Panc1 (cell line): ENCODE results near the gene CSMD2.

Source experiments
- CTCF ChIP-seq: fragments of 450-650 bp; IDR thresholded peaks from 2 replicates; pipeline ENCODE4 v1.5.1; 2017; ENCODE audit warnings: mild to moderate bottlenecking
- POLR2AphosphoS5 ChIP-seq: IDR thresholded peaks from 2 replicates; pipeline ENCODE4 v1.6.1; 2012; ENCODE audit warnings: mild to moderate bottlenecking, low read depth, low read length, moderate library complexity

- TF ChIP-seq POLR2AphosphoS5 (no peak), CTCF (no peak)
Observed at GRCh38 chr1:34100332-34100731, 64.7 kb downstream of the CSMD2 start.
